Effector memory CD8-positive, alpha-beta T cell (primary cell): Measurements from ENCODE around the gene CPAMD8.

ENCODE experiments used
- ATAC-seq: fragments of 150-1000 bp; cut with Tn5 transposase; replicated peaks from 2 replicates; pipeline ENCODE4 v1.10.0; 2021; ENCODE audit warnings: mild to moderate bottlenecking, moderate library complexity
- DNase-seq, 3 experiments: peaks; one replicate each; pipeline ENCODE4 v3.0.0; 2021
- H3K27ac Mint-ChIP-seq, 2 donors: one replicate each; pipeline ENCODE4 v1.8.0; 2022; ENCODE audit warnings: mild to moderate bottlenecking in 2 of 2, mixed read lengths in 2 of 2, moderate library complexity in 2 of 2
- H3K27me3 Mint-ChIP-seq, 2 donors: one replicate each; pipeline ENCODE4 v1.8.0; 2022; ENCODE audit warnings: mixed read lengths in 2 of 2
- H3K36me3 Mint-ChIP-seq: one replicate; pipeline ENCODE4 v1.8.0; 2022; ENCODE audit warnings: mild to moderate bottlenecking, moderate library complexity, mixed read lengths; ENCODE audit not compliant: insufficient read depth
- H3K4me1 Mint-ChIP-seq, 2 donors: one replicate each; pipeline ENCODE4 v1.8.0; 2022; ENCODE audit warnings: low read depth in 2 of 2, mixed read lengths in 2 of 2
- H3K4me3 Mint-ChIP-seq, 2 donors: one replicate each; pipeline ENCODE4 v1.8.0; 2022; ENCODE audit warnings: mild to moderate bottlenecking in 2 of 2, mixed read lengths in 2 of 2, moderate library complexity in 2 of 2
- H3K9me3 Mint-ChIP-seq, 2 donors: one replicate each; pipeline ENCODE4 v1.8.0; 2022; ENCODE audit warnings: mixed read lengths in 2 of 2

Gene CPAMD8

DNA sequence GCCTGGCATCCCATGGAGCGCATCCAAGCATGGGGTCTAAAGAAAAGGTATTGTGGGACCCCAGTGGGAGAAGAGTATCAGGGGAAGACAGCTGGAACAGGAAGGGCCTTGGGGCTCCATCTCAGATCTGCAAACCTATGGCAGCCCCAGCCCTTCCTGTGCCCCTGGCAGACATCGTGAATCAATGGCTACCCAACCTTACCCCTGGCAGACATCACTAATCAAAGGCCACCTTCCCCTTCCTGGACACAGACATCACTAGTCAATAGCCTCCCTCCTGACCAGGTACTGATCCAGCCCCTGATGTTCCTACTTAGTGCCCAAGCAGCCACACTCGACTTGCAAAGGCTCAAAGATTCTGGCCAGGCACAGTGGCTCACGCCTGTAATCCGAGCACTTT, 122.0 kb downstream of the CPAMD8 start:
- DNase-seq (no peak), ATAC-seq (no peak)
- peaks cover 0 to 6% of the 10 kb centered on the region in 2 donors for H3K4me1 Mint-ChIP-seq
- no peaks in the 10 kb centered on the region for H3K36me3 Mint-ChIP-seq
- H3K27me3 Mint-ChIP-seq, result no peaks in the 10 kb centered on the region
- no peak overlapping the region for H3K4me3 Mint-ChIP-seq
- no peak overlapping the region for H3K27ac Mint-ChIP-seq
- H3K9me3 Mint-ChIP-seq, result no peaks in the 10 kb centered on the region

DNA sequence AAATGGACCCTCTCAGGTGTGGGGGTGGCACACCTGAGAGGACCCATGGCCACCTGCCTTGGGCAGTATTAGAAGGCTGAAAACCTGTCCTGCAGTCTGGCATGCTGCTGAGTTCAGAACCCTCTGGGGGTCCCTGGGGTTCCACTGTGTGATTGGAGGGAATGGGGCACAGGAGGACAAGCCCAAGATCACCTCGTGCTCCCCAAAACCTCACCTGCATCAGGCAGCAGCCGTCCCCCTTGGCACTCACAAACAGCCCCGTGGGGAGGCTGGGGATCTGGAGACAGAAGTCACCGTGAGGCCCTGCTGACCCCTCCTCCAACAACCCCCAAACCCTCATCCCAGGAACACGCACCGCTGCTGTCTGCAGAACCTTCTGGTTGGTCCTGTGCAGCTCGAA, 123.3 kb downstream of the CPAMD8 start:
- no peak for DNase-seq
- H3K4me3 Mint-ChIP-seq, result no peak overlapping the region
- no peak overlapping the region for H3K27ac Mint-ChIP-seq
- no peak for ATAC-seq
- H3K4me1 Mint-ChIP-seq, result peaks cover 0 to 14% of the 10 kb centered on the region in 2 donors
- no peaks in the 10 kb centered on the region for H3K9me3 Mint-ChIP-seq
- H3K36me3 Mint-ChIP-seq, result peaks cover 3% of the 10 kb centered on the region
- no peaks in the 10 kb centered on the region for H3K27me3 Mint-ChIP-seq

DNA sequence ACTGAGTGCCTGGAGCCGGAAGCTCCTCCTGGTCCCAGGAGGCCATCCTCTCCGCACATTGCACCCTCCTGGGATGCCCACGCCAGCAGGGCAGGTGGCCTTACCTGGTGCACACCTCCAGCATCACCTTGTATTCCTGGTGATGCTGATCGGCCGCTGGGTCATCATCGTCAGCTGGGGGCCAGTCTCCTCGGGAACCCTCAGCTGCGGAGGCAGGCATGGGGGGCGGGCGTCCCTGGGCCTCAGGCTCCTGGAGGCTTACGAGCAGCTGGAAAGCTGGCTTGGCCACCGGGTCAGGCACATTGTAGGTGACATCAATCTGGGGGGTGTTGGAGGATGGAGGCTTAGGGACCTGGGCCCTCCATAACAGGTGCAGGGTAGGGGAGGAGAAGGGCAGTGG, 124.1 kb downstream of the CPAMD8 start:
- no peaks in the 10 kb centered on the region for H3K9me3 Mint-ChIP-seq
- ATAC-seq (no peak), DNase-seq (no peak)
- no peaks in the 10 kb centered on the region for H3K27me3 Mint-ChIP-seq
- H3K27ac Mint-ChIP-seq, result no peak overlapping the region
- H3K4me3 Mint-ChIP-seq, result no peak overlapping the region
- H3K36me3 Mint-ChIP-seq, result peaks cover 9% of the 10 kb centered on the region
- peaks cover 0 to 15% of the 10 kb centered on the region in 2 donors for H3K4me1 Mint-ChIP-seq

DNA sequence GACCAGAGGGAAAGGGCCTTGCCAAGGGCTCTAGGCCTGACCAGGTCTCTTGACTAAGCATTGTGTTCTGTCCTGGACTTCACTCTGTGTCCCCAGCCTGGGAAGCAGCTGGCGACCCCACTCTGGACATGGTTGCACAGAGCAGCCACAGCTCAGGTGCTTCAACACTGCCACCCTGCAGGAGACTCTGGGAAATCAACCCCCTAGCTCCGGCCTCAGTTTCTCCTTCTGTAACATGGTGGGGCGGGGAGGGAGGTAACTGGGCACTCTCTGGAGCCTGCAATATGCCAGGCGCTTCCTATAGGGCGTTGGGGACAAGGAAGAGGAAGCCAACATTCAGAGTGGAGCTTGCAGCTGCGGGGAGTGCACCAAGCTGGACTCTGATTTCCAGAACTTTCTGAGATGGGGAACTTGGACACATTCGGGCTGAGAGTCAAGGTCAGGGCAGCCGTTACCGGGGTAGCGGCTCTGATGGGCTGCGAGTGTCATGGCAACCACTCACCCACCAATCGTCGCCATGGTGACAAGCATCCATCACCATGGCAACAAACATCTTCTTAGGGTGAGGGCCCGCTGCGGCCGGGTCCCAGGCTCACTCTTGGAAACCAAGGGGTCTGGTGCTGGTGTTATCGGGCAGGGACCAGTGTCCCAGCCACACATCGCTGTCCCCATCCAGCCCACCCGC, 125.0 kb downstream of the CPAMD8 start:
- Mint-ChIP-seq H3K36me3 (peaks cover 14% of the 10 kb centered on the region), H3K4me3 (no peak overlapping the region), H3K4me1 (peaks cover 2 to 15% of the 10 kb centered on the region in 2 donors), H3K27me3 (no peaks in the 10 kb centered on the region), H3K9me3 (no peaks in the 10 kb centered on the region), H3K27ac (no peak overlapping the region)
- no peak for ATAC-seq
- no peak for DNase-seq

DNA sequence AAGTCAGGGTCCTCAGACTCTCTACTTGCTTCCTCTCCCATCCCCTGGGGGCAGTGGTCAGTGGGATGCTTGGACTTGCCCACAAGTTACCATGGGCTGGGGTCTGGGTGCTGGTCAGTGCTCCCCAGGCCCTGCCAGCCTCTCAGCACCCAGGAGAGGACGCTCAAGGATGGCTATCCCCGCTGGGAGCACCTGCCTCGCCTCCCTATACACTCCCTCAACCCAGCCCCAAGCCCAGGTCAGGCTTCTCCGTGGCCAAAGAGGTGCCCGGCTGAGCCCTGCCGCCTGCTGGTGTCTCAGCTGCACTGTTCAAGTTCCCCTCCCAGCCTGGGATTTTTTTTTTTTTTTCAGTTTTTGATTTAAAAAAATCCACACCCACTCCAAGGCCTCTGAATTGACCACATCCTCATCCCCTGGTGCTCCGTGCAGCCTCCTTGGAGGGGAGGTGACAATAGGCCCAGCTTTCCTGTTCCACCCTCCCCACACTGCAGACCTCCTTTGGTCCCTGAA, 127.0 kb downstream of the CPAMD8 start:
- no peak overlapping the region for H3K27ac Mint-ChIP-seq
- H3K4me1 Mint-ChIP-seq, result peaks cover 4 to 15% of the 10 kb centered on the region in 2 donors

DNA sequence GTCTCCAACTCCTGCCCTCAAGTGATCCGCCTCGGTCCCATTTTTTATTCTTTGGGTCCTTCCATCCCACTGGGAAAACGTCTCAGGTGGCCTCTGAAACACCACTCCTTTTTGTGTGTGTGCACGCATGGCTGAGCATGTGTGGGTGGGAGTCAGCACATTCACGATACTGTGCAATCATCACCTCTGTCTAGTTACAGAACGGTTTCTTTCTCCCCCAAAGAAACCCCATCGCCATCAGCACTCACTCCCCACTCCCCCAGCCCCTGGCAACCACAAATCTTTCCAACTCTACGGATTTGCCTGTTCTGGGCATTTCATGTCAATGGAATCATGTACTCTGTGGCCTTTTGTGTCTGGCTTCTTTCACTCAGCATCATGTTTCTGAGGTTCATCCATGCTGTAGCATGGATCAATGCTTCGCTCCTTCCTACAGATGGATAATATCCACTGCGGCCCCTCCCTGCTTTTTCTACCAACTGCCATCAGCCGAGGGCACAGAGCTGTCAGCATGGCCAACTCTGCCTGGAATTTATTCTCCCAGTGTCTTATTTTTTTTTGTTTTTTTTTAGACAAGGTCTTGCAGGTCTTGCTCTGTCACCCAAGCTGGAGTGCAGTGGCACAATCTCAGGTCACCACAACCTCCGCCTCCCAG, 128.1 kb downstream of the CPAMD8 start:
- H3K9me3 Mint-ChIP-seq, result no peaks in the 10 kb centered on the region
- DNase-seq, result no peak
- no peak for ATAC-seq
- H3K36me3 Mint-ChIP-seq, result peaks cover 16% of the 10 kb centered on the region
- peaks cover 0 to 8% of the 10 kb centered on the region in 2 donors for H3K27me3 Mint-ChIP-seq
- H3K4me1 Mint-ChIP-seq, result peaks cover 4 to 17% of the 10 kb centered on the region in 2 donors
- H3K4me3 Mint-ChIP-seq, result peak overlapping the region; percentile 68 to 79
- H3K27ac Mint-ChIP-seq, result peak overlapping the region; percentile 74 to 90

More for the DNA sequence above, 127.0 kb downstream of the CPAMD8 start:
- no peak for DNase-seq
- peak; percentile 16 for ATAC-seq
- Mint-ChIP-seq H3K27me3 (peaks cover 0 to 8% of the 10 kb centered on the region in 2 donors), H3K4me3 (peak overlapping the region; percentile 31 to 48), H3K36me3 (peaks cover 16% of the 10 kb centered on the region), H3K9me3 (no peaks in the 10 kb centered on the region)

DNA sequence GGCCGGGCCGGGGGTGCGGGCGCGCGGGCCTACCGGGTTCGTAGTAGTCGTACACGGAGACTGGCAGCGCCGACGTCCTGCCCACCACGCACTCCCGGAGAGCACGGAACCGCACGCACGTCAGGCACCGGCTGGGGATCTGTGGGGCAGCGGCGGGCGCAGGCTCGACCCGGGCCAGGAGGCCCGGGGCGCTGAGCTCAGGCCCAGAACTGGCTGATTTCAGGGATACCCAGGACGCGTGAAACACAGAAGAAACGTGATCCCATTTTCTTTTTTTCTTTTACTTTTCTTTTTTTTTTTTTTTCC, 128.8 kb downstream of the CPAMD8 start:
- peaks cover 0 to 8% of the 10 kb centered on the region in 2 donors for H3K27me3 Mint-ChIP-seq
- peak in 1 of 3 experiments; percentile 12 for DNase-seq
- peaks cover 16% of the 10 kb centered on the region for H3K36me3 Mint-ChIP-seq
- no peaks in the 10 kb centered on the region for H3K9me3 Mint-ChIP-seq
- peak; percentile 31 for ATAC-seq
- H3K4me3 Mint-ChIP-seq, result peak overlapping the region; percentile 68 to 79
- H3K4me1 Mint-ChIP-seq, result peaks cover 4 to 17% of the 10 kb centered on the region in 2 donors
- peak overlapping the region; percentile 74 to 90 for H3K27ac Mint-ChIP-seq

DNA sequence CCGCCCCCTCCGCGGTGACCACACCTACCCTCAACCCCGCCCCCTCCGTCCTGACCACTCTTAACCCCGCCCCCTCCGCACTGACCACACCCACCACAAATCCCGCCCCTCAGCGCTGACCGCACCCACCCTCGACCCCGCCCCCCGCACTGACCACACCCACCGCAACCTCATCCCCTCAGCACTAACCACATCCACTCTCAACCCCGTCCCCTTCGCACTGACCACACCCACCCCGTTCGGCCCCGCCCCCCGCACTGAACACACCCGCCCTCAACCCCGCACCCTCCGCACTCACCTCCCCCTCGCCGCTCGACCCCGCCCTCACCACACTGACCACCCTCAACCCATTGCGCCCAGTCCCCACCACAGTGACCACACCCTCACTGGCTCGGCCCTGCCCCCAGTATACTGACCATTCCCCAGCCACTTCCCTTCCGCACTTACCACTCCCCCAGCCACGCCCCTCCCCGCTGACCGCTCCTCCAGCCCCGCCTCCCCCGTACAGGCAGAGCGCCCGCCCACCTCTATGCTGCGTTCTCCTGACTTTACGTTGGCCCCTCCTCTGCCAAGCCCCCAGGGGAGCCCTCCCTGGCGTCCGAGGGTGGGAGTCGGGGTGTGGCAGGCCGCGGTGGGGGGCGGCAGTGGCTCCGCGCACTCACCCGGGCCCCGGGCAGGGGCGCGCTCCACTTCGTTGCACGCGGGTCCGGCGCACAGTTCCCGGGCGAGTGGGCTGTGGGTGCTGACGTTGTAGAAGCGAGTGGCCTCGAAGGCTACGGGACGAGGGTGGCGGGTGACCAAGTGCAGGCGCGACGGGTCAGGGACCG, 129.4 kb downstream of the CPAMD8 start:
- H3K27ac Mint-ChIP-seq, result peak overlapping the region in 1 of 2 donors; percentile 55
- H3K9me3 Mint-ChIP-seq, result no peaks in the 10 kb centered on the region
- DNase-seq (peak; percentile 34 to 58 (median 52)), ATAC-seq (peak; percentile 63)
- peaks cover 16% of the 10 kb centered on the region for H3K36me3 Mint-ChIP-seq
- H3K27me3 Mint-ChIP-seq, result peaks cover 0 to 14% of the 10 kb centered on the region in 2 donors
- peak overlapping the region; percentile 68 to 79 for H3K4me3 Mint-ChIP-seq
- peaks cover 4 to 17% of the 10 kb centered on the region in 2 donors for H3K4me1 Mint-ChIP-seq

DNA sequence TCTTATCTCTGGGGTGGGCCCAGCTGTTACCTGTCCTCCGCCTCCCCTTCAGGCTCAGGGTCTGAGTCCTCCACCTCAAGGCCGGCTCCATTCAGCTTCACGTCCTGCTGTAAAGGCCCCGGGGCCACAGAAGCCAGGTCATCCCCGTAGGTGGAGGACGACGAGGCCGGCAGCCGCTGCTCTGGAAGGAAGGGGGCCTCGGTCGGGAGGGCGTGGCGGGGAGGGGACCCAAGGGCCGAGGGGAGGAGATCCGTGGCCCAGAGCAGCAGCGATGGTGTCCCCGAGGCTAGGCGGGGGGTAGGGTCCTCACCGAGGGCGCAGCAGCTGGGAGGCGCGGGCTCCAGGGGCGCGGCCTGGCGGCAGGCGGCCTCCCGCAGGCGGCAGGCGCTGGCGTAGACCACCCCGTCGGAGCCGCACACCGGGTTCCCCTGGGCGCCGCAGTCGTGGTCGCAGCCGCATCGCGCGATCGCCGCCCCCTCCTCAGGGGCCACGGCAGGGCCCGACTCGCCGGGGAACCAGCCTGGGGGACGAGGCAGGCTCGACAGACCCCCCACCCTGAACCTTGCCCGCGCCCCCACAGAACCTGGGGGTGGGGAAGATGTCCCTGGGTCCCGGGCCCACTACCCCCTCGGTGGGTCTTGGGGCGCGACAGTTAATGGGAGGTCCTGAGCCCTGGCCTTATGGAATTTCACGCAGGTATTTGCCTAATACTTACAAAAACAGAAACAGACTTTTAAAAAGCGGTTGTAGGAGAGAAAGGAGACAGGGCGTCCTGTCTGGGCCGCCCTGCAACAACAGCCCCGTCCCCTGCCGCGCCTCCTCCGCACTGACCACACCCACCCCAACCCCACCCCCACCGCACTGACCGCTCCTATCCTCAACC, 130.2 kb downstream of the CPAMD8 start:
- DNase-seq (peak in 1 of 3 experiments; percentile 22), ATAC-seq (peak; percentile 53)
- H3K27me3 Mint-ChIP-seq, result peaks cover 0 to 16% of the 10 kb centered on the region in 2 donors
- peaks cover 4 to 17% of the 10 kb centered on the region in 2 donors for H3K4me1 Mint-ChIP-seq
- H3K36me3 Mint-ChIP-seq, result peaks cover 16% of the 10 kb centered on the region
- H3K27ac Mint-ChIP-seq, result peak overlapping the region in 1 of 2 donors; percentile 55
- H3K9me3 Mint-ChIP-seq, result no peaks in the 10 kb centered on the region
- peak overlapping the region; percentile 68 to 79 for H3K4me3 Mint-ChIP-seq

DNA sequence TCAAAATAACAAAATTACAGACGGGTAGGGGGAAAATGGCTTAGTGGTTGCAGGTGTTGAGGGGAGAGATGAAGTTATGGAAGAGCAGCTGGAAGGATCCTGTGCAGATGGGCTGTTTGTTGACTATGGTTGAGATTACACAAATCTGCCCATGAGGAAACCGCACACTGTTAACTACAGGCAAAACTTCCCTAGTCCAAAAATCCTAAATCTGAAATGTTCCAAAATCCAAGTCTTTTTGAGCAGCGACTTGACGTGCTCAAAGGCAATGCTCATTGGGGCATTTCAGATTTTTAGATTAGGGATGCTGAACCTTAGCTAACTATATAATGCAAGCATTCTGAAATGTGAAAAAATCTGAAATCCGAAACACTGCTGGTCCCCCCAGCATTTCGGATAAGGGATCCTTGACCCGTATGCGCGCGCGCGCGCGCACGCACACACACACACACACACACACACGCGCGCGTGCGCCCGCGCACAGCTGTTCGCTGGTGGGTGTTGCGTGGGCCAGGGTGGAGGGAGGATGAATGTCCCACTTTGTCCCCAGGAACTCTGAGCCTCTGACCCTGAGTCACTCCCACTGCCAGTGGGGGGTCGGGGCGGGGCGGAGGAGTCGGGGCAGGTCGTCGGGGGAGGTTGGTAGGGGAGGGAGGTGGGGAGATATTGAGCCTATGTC, 131.0 kb downstream of the CPAMD8 start:
- peaks cover 0 to 16% of the 10 kb centered on the region in 2 donors for H3K27me3 Mint-ChIP-seq
- H3K4me3 Mint-ChIP-seq, result peak overlapping the region; percentile 25 to 59
- H3K36me3 Mint-ChIP-seq, result peaks cover 16% of the 10 kb centered on the region
- ATAC-seq (no peak), DNase-seq (no peak)
- peak overlapping the region in 1 of 2 donors; percentile 2 for H3K27ac Mint-ChIP-seq
- H3K9me3 Mint-ChIP-seq, result no peaks in the 10 kb centered on the region
- peaks cover 4 to 17% of the 10 kb centered on the region in 2 donors for H3K4me1 Mint-ChIP-seq

DNA sequence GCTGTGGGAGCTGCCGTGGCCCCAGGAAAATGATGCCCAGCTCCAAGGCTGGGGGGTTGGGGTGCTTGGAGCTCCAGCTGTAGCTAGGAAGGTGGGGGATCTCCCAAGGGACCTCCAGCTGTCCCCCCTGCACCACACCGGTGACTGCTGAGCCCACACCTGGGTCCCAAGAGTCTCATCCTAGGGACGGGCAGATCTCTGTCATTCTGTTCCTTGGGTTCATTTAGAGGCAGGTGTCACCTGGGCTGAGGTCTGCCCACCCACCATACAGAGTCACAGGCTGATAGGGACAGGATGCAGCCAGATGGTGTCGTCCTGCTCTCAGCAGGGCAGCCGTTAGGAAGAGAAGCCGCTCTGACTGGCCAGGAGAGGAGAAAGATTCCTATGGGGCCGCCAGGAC, 132.5 kb downstream of the CPAMD8 start:
- peaks cover 4 to 7% of the 10 kb centered on the region in 2 donors for H3K4me1 Mint-ChIP-seq
- DNase-seq, result no peak
- peaks cover 4 to 20% of the 10 kb centered on the region in 2 donors for H3K27me3 Mint-ChIP-seq
- ATAC-seq, result no peak
- H3K4me3 Mint-ChIP-seq, result no peak overlapping the region
- peaks cover 16% of the 10 kb centered on the region for H3K36me3 Mint-ChIP-seq
- no peaks in the 10 kb centered on the region for H3K9me3 Mint-ChIP-seq
- H3K27ac Mint-ChIP-seq, result no peak overlapping the region

DNA sequence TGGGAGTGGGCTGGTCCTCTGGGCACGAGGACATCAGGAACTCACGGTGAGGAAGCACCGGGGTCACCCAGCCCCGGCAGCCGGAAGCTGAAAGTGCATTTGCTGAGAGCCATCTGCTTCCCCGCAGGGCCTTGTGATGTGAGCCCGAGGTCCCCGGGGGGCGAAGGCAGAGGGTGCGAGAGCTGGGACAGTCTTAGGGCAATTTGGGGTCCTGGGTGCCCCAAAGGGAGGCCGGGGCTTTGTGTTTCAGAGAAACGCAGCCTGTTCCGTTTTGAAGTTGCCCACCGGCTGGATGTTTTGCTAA, 133.0 kb downstream of the CPAMD8 start:
- DNase-seq (no peak), ATAC-seq (no peak)
- Mint-ChIP-seq H3K9me3 (no peaks in the 10 kb centered on the region), H3K27ac (no peak overlapping the region), H3K4me3 (peak overlapping the region in 1 of 2 donors; percentile 14), H3K27me3 (peaks cover 9 to 20% of the 10 kb centered on the region in 2 donors), H3K4me1 (peaks cover 4 to 8% of the 10 kb centered on the region in 2 donors), H3K36me3 (peaks cover 15% of the 10 kb centered on the region)
